ENCODE results near the gene OR4D1.
A peak's percentile ranks its signal among the peaks of the same experiment; 100 is the strongest.

The OR4D1 gene

GRCh38 chr17:58193641-58194255 is 45.6 kb downstream of the OR4D1 start:
- DNase-seq (ENCODE audit: low read depth in 2 of 2) = no peak

GRCh38 chr17:58195518-58196123 is 47.4 kb downstream of the OR4D1 start:
- no peak for DNase-seq (ENCODE audit: low read depth in 2 of 2)

- DNase-seq (ENCODE audit: low read depth in 2 of 2) = no peak
Observed at GRCh38 chr17:58196610-58197009, 48.4 kb downstream of the OR4D1 start.

GRCh38 chr17:58200024-58200633 is 51.9 kb downstream of the OR4D1 start:
- DNase-seq (ENCODE audit: low read depth in 2 of 2) = peak; percentile 32 to 36

GRCh38 chr17:58202859-58203258 is 54.7 kb downstream of the OR4D1 start:
- DNase-seq (ENCODE audit: low read depth in 2 of 2) = no peak

GRCh38 chr17:58204796-58205195 is 56.6 kb downstream of the OR4D1 start:
- no peak for DNase-seq (ENCODE audit: low read depth in 2 of 2)

GRCh38 chr17:58205936-58206335 is 57.8 kb downstream of the OR4D1 start:
- no peak for DNase-seq (ENCODE audit: low read depth in 2 of 2)

- DNase-seq (ENCODE audit: low read depth in 2 of 2) = no peak
Observed at GRCh38 chr17:58207451-58207850, 59.3 kb downstream of the OR4D1 start.

GRCh38 chr17:58208344-58208743 is 60.2 kb downstream of the OR4D1 start:
- DNase-seq (ENCODE audit: low read depth in 2 of 2) = no peak
